H1 (cell line): ENCODE measurements around the gene PCSK1N. TPM values are rescaled to one million over a fixed set of nuclear protein-coding genes. Genes with fewer than 3 reads are reported as not detected.
"Not testable (repeated sequence)": the region's sequence is repeated elsewhere in the genome, so short reads cannot be mapped to it uniquely, and the experiment has no call there.

Experiments
- CTCF ChIA-PET: fragments of 300-600 bp; sonication (Branson Sonifier 250); formaldehyde crosslinking; loops from one replicate; lab custom pipeline; 2021; ENCODE audit not compliant: partially characterized antibody; lab: Charles Lee
- POLR2A ChIA-PET: fragments of 300-600 bp; sonication (Branson Sonifier 250); formaldehyde crosslinking; loops from one replicate; lab custom pipeline; 2021; ENCODE audit warnings: inconsistent platforms; ENCODE audit not compliant: partially characterized antibody; lab: Charles Lee
- DNase-seq, 2 experiments: peaks; one replicate each; pipeline versions ENCODE4 v3.0.0 to v3.0.0-alpha.2; 2010 to 2022; ENCODE audit warnings: low spot score in 2 of 2, low read depth in 1 of 2, mixed read lengths in 1 of 2
- FAIRE-seq: peaks from 2 replicates; lab custom pipeline; 2011; peaks lifted over from hg19 to GRCh38; lab: Jason Lieb, UNC
- H2AFZ ChIP-seq: 2 replicates; pipeline ENCODE4 v1.8.1; 2012; ENCODE audit warnings: low read length, inconsistent platforms
- H2AK5ac ChIP-seq: 2 replicates; pipeline ENCODE4 v1.6.1; 2013; ENCODE audit warnings: low read depth, low read length
- H2BK120ac ChIP-seq: replicated peaks from 2 replicates; pipeline ENCODE3; 2013; ENCODE audit warnings: low read depth, low read length, inconsistent platforms
- H2BK12ac ChIP-seq: 2 replicates; pipeline ENCODE4 v1.6.1; 2013; ENCODE audit warnings: low read depth, low read length
- H2BK15ac ChIP-seq: 2 replicates; pipeline ENCODE4 v1.6.1; 2013; ENCODE audit warnings: low read length
- H2BK20ac ChIP-seq: 2 replicates; pipeline ENCODE4 v1.6.1; 2013; ENCODE audit warnings: low read length
- H2BK5ac ChIP-seq: 2 replicates; pipeline ENCODE4 v1.6.1; 2013; ENCODE audit warnings: low read depth, low read length
- H3K14ac ChIP-seq: 2 replicates; pipeline ENCODE4 v1.6.1; 2013; ENCODE audit warnings: inconsistent platforms; ENCODE audit not compliant: insufficient read length
- H3K18ac ChIP-seq: 2 replicates; pipeline ENCODE4 v1.6.1; 2013; ENCODE audit warnings: low read length; ENCODE audit errors: extremely low read depth
- H3K23ac ChIP-seq: 2 replicates; pipeline ENCODE4 v1.6.1; 2013; ENCODE audit warnings: inconsistent platforms; ENCODE audit not compliant: insufficient read length
- H3K23me2 ChIP-seq: 2 replicates; pipeline ENCODE4 v1.6.1; 2013; ENCODE audit warnings: low read depth, low read length
- H3K27ac ChIP-seq: 2 replicates; pipeline ENCODE4 v1.6.1; 2011; ENCODE audit warnings: low read depth, low read length, inconsistent platforms
- H3K27me3 ChIP-seq, 4 experiments: replicated peaks in 1 of 4; 1 replicate in 1 of 4; 2 replicates in 3 of 4; pipeline versions ENCODE4 v1.6.1 to v1.8.1; 2011 to 2013; ENCODE audit warnings: low read length in 3 of 4, mild to moderate bottlenecking in 3 of 4, inconsistent platforms in 2 of 4, mixed read lengths in 2 of 4, moderate library complexity in 1 of 4; ENCODE audit not compliant: control insufficient read depth in 3 of 4, insufficient read depth in 3 of 4; ENCODE audit errors: extremely low read depth in 1 of 4
- H3K36me3 ChIP-seq, 4 experiments: 2 replicates each; pipeline versions ENCODE4 v1.6.1 to v1.8.1; 2011 to 2013; ENCODE audit warnings: mild to moderate bottlenecking in 4 of 4, low read length in 3 of 4, moderate library complexity in 2 of 4, control low read depth in 1 of 4, inconsistent platforms in 1 of 4; ENCODE audit not compliant: insufficient read depth in 4 of 4, control insufficient read depth in 2 of 4
- H3K4ac ChIP-seq: replicated peaks from 2 replicates; pipeline ENCODE3; 2013; ENCODE audit warnings: low read length, low read depth, mixed read lengths, inconsistent platforms; ENCODE audit not compliant: insufficient read length
- H3K4me1 ChIP-seq, 4 experiments: replicated peaks in 1 of 4; 1 replicate in 1 of 4; 2 replicates in 3 of 4; pipeline versions ENCODE4 v1.6.1 to v1.8.1; 2011 to 2013; ENCODE audit warnings: low read length in 3 of 4, inconsistent platforms in 2 of 4, mixed read lengths in 1 of 4; ENCODE audit not compliant: insufficient read depth in 4 of 4, control insufficient read depth in 3 of 4
- H3K4me2 ChIP-seq, 2 experiments: 2 replicates each; pipeline versions ENCODE4 v1.6.1 to v1.8.1; 2011 to 2013; ENCODE audit warnings: low read depth in 2 of 2, low read length in 2 of 2, control low read depth in 1 of 2, inconsistent platforms in 1 of 2, mild to moderate bottlenecking in 1 of 2; ENCODE audit not compliant: insufficient read depth in 1 of 2
- H3K4me3 ChIP-seq, 4 experiments: fragments of 200-600, 300-600 bp in 1 of 4; sonication (generic), shearing (Covaris generic), sonication (Bioruptor Twin) in 1 of 4; 2 replicates each; pipeline versions ENCODE4 v1.5.1 to v1.8.1; 2011 to 2016; ENCODE audit warnings: low read length in 4 of 4, low read depth in 3 of 4, control low read depth in 2 of 4, inconsistent platforms in 2 of 4, mild to moderate bottlenecking in 2 of 4, mixed read lengths in 1 of 4, moderate library complexity in 1 of 4; ENCODE audit not compliant: insufficient read depth in 2 of 4; ENCODE audit errors: extremely low read depth in 1 of 4
- H3K56ac ChIP-seq: replicated peaks from 2 replicates; pipeline ENCODE3; 2013; ENCODE audit warnings: low read depth, mild to moderate bottlenecking, mixed read lengths, low read length, inconsistent platforms; ENCODE audit not compliant: insufficient read length
- H3K79me1 ChIP-seq: 2 replicates; pipeline ENCODE4 v1.6.1; 2013; ENCODE audit warnings: low read depth, low read length, control low read depth
- H3K79me2 ChIP-seq, 2 experiments: 2 replicates each; pipeline versions ENCODE4 v1.6.1 to v1.8.1; 2012 to 2013; ENCODE audit warnings: low read length in 2 of 2, mild to moderate bottlenecking in 2 of 2, inconsistent platforms in 1 of 2; ENCODE audit not compliant: insufficient read depth in 2 of 2, control insufficient read depth in 1 of 2
- H3K9ac ChIP-seq, 4 experiments: replicated peaks in 1 of 4; 1 replicate in 1 of 4; 2 replicates in 3 of 4; pipeline versions ENCODE4 v1.6.1 to v1.8.1; 2011 to 2013; ENCODE audit warnings: low read depth in 3 of 4, low read length in 3 of 4, control low read depth in 2 of 4, mild to moderate bottlenecking in 2 of 4, moderate library complexity in 2 of 4, inconsistent platforms in 1 of 4; ENCODE audit errors: extremely low read depth in 1 of 4
- H3K9me3 ChIP-seq, 2 experiments: 2 replicates each; pipeline versions ENCODE4 v1.6.1 to v1.8.1; 2012 to 2013; ENCODE audit warnings: mild to moderate bottlenecking in 2 of 2, moderate library complexity in 2 of 2, control low read depth in 1 of 2, inconsistent platforms in 1 of 2, low read depth in 1 of 2, low read length in 1 of 2, mixed read lengths in 1 of 2; ENCODE audit not compliant: insufficient read depth in 2 of 2
- H4K20me1 ChIP-seq, 2 experiments: replicated peaks in 1 of 2; 2 replicates each; pipeline versions ENCODE3 to v1.8.1; 2011 to 2013; ENCODE audit warnings: inconsistent platforms in 2 of 2, low read length in 2 of 2, mild to moderate bottlenecking in 1 of 2; ENCODE audit not compliant: insufficient read depth in 2 of 2, control insufficient read depth in 1 of 2
- H4K5ac ChIP-seq: 2 replicates; pipeline ENCODE4 v1.6.1; 2013; ENCODE audit warnings: low read length, low read depth, mixed read lengths, inconsistent platforms; ENCODE audit not compliant: insufficient read length
- H4K8ac ChIP-seq: 2 replicates; pipeline ENCODE4 v1.8.0; 2013; ENCODE audit warnings: mild to moderate bottlenecking, moderate library complexity, low read length, inconsistent platforms; ENCODE audit not compliant: insufficient read depth; ENCODE audit errors: extremely low read depth
- H4K91ac ChIP-seq: replicated peaks from 2 replicates; pipeline ENCODE3; 2013; ENCODE audit warnings: low read length, mixed read lengths, inconsistent platforms; ENCODE audit not compliant: insufficient read length
- CEBPB ChIP-seq: IDR thresholded peaks from 2 replicates; pipeline ENCODE4 v1.6.1; 2012; ENCODE audit warnings: low read depth, low read length
- CTBP2 ChIP-seq: IDR thresholded peaks from 2 replicates; pipeline ENCODE4 v1.7.0; 2011; ENCODE audit warnings: borderline replicate concordance, mild to moderate bottlenecking, moderate library complexity, mixed read lengths, low read length; ENCODE audit not compliant: insufficient read depth, insufficient read length
- PHF8 ChIP-seq: fragments of 200-600 bp; sonication (generic); conservative IDR thresholded peaks from 2 replicates; pipeline ENCODE4 v1.7.1; 2012; ENCODE audit warnings: low read depth, mild to moderate bottlenecking, inconsistent platforms, low read length, moderate library complexity
- RNF2 ChIP-seq: fragments of 200-900, 300-1000 bp; sonication (generic); IDR thresholded peaks from 2 replicates; pipeline ENCODE4 v1.7.1; 2016; ENCODE audit warnings: borderline replicate concordance, low read depth, mild to moderate bottlenecking, antibody characterized with exemption, low read length; ENCODE audit not compliant: poor library complexity, severe bottlenecking; ENCODE audit errors: missing control alignments
- TCF12 ChIP-seq: IDR thresholded peaks from 2 replicates; pipeline ENCODE4 v1.6.1; 2011; ENCODE audit warnings: low read depth, mild to moderate bottlenecking, low read length
- WGBS, 2 experiments: shearing (Covaris generic) in 1 of 2; methylation state at CpG; one replicate each; pipeline versions ENCODE4 v1.1.6 to v1.1.7; 2013 to 2015; ENCODE audit warnings: low lambda C conversion rate in 2 of 2, mixed read lengths in 2 of 2, inconsistent platforms in 1 of 2, low coverage in 1 of 2, missing lambda C conversion rate in 1 of 2; ENCODE audit not compliant: insufficient replicate concordance in 2 of 2, insufficient coverage in 1 of 2, insufficient read length in 1 of 2; ENCODE audit errors: extremely low coverage in 1 of 2, missing lambda C conversion rate in 1 of 2; 5-methylcytosine and 5-hydroxymethylcytosine counted together
- polyA plus RNA-seq, 7 experiments: library from polyadenylated mRNA; depleted of rRNA in 3 of 7; stranded (reverse) in 5 of 7; unstranded in 2 of 7; fragments of >200 nt in 5 of 7; fragments of 200-250 nt in 2 of 7; gene quantifications; 1 replicate in 5 of 7; 2 replicates in 1 of 7; 4 replicates in 1 of 7; pipeline versions ENCODE4 v1.2.1 to v1.2.3, GENCODE V29; 2011 to 2013; ENCODE audit warnings: missing spikeins in 2 of 7, mixed read lengths in 2 of 7
- total RNA-seq: library from RNA; stranded (reverse); fragmentation: NEBNext Ultra II Directional; extraction: Animal tissue kit (Norgen Biotek cat#: 25700); gene quantifications from 2 replicates; pipeline ENCODE4 v1.2.1, GENCODE V29; 2021
- TF ChIP-seq, protein P1 (sequence below): IDR thresholded peaks from 2 replicates; pipeline ENCODE4 v1.6.1; 2011; ENCODE audit warnings: low read length, improper control_type of control experiment
- TF ChIP-seq, protein P2 (sequence below): IDR thresholded peaks from 2 replicates; pipeline ENCODE4 v1.6.1; 2012; ENCODE audit warnings: inconsistent platforms

PCSK1N gene
- total and polyA plus RNA-seq, 2 of the 8 experiments (the other 6 are each of a cell fraction or from before 2014, with no cell fraction given) = 3.6 to 4.5 TPM

DNA sequence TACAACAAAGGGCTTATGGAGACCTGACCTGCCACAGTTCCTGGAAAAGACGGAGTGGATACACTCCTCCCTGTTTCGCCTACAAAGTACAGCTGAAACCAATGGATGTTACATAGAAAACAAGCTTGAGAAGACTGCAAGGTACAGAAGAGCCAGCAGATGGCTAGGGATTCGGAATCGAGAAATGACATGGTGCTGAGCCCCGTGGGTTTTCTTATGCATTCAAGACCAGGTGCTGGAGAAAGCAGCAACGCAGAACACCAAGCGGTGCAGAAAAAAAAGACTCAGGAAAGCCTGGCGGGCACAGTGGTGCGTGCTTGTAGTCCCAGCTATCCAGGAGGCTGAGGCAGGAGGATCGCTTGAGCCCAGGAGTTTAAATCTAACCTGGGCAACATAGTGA, 48.3 kb upstream of the PCSK1N start (continued):
- TF ChIP-seq PHF8 (no peak), TCF12 (no peak), CTBP2 (no peak), RNF2 (no peak), CEBPB (no peak)
- TF ChIP-seq, protein P1, sequence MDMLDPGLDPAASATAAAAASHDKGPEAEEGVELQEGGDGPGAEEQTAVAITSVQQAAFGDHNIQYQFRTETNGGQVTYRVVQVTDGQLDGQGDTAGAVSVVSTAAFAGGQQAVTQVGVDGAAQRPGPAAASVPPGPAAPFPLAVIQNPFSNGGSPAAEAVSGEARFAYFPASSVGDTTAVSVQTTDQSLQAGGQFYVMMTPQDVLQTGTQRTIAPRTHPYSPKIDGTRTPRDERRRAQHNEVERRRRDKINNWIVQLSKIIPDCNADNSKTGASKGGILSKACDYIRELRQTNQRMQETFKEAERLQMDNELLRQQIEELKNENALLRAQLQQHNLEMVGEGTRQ = no peak
- TF ChIP-seq, protein P2, sequence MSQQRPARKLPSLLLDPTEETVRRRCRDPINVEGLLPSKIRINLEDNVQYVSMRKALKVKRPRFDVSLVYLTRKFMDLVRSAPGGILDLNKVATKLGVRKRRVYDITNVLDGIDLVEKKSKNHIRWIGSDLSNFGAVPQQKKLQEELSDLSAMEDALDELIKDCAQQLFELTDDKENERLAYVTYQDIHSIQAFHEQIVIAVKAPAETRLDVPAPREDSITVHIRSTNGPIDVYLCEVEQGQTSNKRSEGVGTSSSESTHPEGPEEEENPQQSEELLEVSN = no peak

DNA sequence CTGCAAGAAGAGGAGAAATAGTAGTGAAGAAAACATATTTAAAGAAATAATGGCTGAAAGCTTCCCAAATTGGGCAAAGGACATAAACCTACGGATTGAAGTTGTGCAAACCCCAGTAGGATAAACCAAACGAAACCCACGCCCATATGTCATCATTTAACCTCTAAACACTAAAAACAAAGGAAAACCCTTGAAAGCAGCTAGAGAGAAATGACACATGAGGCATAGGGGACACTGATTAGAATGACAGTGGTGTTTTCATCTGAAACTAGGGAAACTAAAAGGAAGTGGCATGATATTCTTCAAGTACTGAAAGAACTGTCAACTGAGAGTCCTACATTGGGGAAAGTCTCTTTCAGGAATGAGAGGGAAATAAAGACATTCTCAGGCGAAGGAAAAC, 41.5 kb upstream of the PCSK1N start:
- H3K79me2 ChIP-seq, H3K9ac ChIP-seq, H3K23ac ChIP-seq, H3K27me3 ChIP-seq, H4K8ac ChIP-seq, H2BK20ac ChIP-seq, H3K36me3 ChIP-seq, H3K18ac ChIP-seq, H3K9me3 ChIP-seq, H3K56ac ChIP-seq, H2BK12ac ChIP-seq, H2AFZ ChIP-seq, H4K20me1 ChIP-seq, H3K27ac ChIP-seq, H3K4me2 ChIP-seq, H2AK5ac ChIP-seq, H2BK5ac ChIP-seq, H4K5ac ChIP-seq, H3K79me1 ChIP-seq, H4K91ac ChIP-seq, H2BK120ac ChIP-seq, H3K4me3 ChIP-seq, H3K14ac ChIP-seq, CTCF ChIA-PET, H3K23me2 ChIP-seq, DNase-seq, H3K4ac ChIP-seq, H2BK15ac ChIP-seq, H3K4me1 ChIP-seq: not testable (repeated sequence)
- POLR2A ChIA-PET = interaction anchor here (0.6 to 1.6 kb wide), 3 partner anchors 10 to 33 kb away, joined by 3 to 4 read pairs (median 3); no protein-coding TSS in a partner anchor
- 60% methylated on average over 3 of the region's 4 CpGs; no CpG with 5 or more reads in 1 of the 2 experiments for WGBS, 2 experiments
- peak; percentile 65 for FAIRE-seq
